Endodermal cell (in vitro differentiated cells): Measurements from ENCODE around the gene BRD4. TPM values are rescaled to one million over a fixed set of nuclear protein-coding genes. Genes with fewer than 3 reads are reported as not detected.

Experiments used
- DNase-seq: peaks from one replicate; pipeline ENCODE4 v3.0.0-alpha.2; 2017
- H3K27ac ChIP-seq: 2 replicates; pipeline ENCODE4 v1.5.1; 2013; ENCODE audit warnings: mild to moderate bottlenecking, low read depth, low read length, moderate library complexity
- H3K27me3 ChIP-seq: 2 replicates; pipeline ENCODE4 v1.6.1; 2013; ENCODE audit warnings: mild to moderate bottlenecking, low read length, moderate library complexity; ENCODE audit not compliant: insufficient read depth, control insufficient read depth, poor library complexity, severe bottlenecking
- H3K36me3 ChIP-seq: 2 replicates; pipeline ENCODE4 v1.7.0; 2013; ENCODE audit warnings: mild to moderate bottlenecking, low read length, moderate library complexity; ENCODE audit not compliant: control insufficient read depth, insufficient read depth
- H3K4me1 ChIP-seq: one replicate; pipeline ENCODE4 v1.7.0; 2013; ENCODE audit warnings: low read length; ENCODE audit not compliant: control insufficient read depth, insufficient read depth
- H3K4me3 ChIP-seq: 2 replicates; pipeline ENCODE4 v1.5.1; 2013; ENCODE audit warnings: mild to moderate bottlenecking, low read length, moderate library complexity
- H3K9ac ChIP-seq: 2 replicates; pipeline ENCODE4 v1.6.1; 2013; ENCODE audit warnings: mild to moderate bottlenecking, low read length, moderate library complexity; ENCODE audit not compliant: poor library complexity, severe bottlenecking; ENCODE audit errors: extremely low read depth
- H3K9me3 ChIP-seq: 2 replicates; pipeline ENCODE4 v1.6.1; 2013; ENCODE audit warnings: mild to moderate bottlenecking, low read length, moderate library complexity; ENCODE audit not compliant: control insufficient read depth
- H3K27ac Mint-ChIP-seq: 2 replicates; pipeline ENCODE4 v1.8.0; 2020; ENCODE audit warnings: mixed read lengths
- H3K27me3 Mint-ChIP-seq: 2 replicates; pipeline ENCODE4 v1.8.0; 2021; ENCODE audit warnings: mild to moderate bottlenecking, mixed read lengths; ENCODE audit not compliant: insufficient read depth
- H3K36me3 Mint-ChIP-seq: 2 replicates; pipeline ENCODE4 v1.8.0; 2020; ENCODE audit warnings: low read depth, mixed read lengths
- H3K4me1 Mint-ChIP-seq: 2 replicates; pipeline ENCODE4 v1.8.0; 2020; ENCODE audit warnings: mixed read lengths
- H3K4me3 Mint-ChIP-seq: 2 replicates; pipeline ENCODE4 v1.8.0; 2020; ENCODE audit warnings: mild to moderate bottlenecking, moderate library complexity, mixed read lengths
- H3K9me3 Mint-ChIP-seq: 2 replicates; pipeline ENCODE4 v1.8.0; 2020; ENCODE audit warnings: mild to moderate bottlenecking, mixed read lengths
- CTCF ChIP-seq: fragments of 200-600 bp; sonication (generic); conservative IDR thresholded peaks from 2 replicates; pipeline ENCODE4 v1.5.0; 2021; ENCODE audit warnings: antibody characterized with exemption, mild to moderate bottlenecking
- WGBS, 2 experiments: methylation state at CpG; one replicate each; pipeline versions ENCODE4 v1.1.5 to v1.1.7; 2013; ENCODE audit warnings: missing lambda C conversion rate in 2 of 2, mixed read lengths in 1 of 2; ENCODE audit not compliant: insufficient coverage in 1 of 2, insufficient read length in 1 of 2; 5-methylcytosine and 5-hydroxymethylcytosine counted together
- total RNA-seq, 2 donors: library from RNA; stranded (reverse); fragmentation: NEBNext Ultra II Directional in 1 of 2; extraction: Animal tissue kit (Norgen Biotek cat#: 25700) in 1 of 2; gene quantifications; 2 replicates in 1 of 2; 3 replicates in 1 of 2; pipeline ENCODE4 v1.2.1, GENCODE V29; 2021

BRD4 gene
- total RNA-seq, 2 donors from 2014 or later, result 149 to 156 TPM

GRCh38 chr19:15292847-15293582, 39.3 kb downstream of the BRD4 start:
- Histone ChIP-seq H3K27ac (no peak overlapping the region), H3K4me3 (no peak overlapping the region), H3K9ac (no peak overlapping the region), H3K27me3 (no peaks in the 10 kb centered on the region), H3K9me3 (no peaks in the 10 kb centered on the region), H3K4me1 (peaks cover 33% of the 10 kb centered on the region), H3K36me3 (peaks cover 8% of the 10 kb centered on the region)
- no peak overlapping the region for H3K4me3 Mint-ChIP-seq
- H3K4me1 Mint-ChIP-seq, result peaks cover 79% of the 10 kb centered on the region
- WGBS, 2 experiments, result 90% methylated on average over 8 to 11 of the region's 11 CpGs
- H3K27ac Mint-ChIP-seq, result peak overlapping the region; percentile 75
- no peaks in the 10 kb centered on the region for H3K27me3 Mint-ChIP-seq
- TF ChIP-seq CTCF, result no peak
- no peak for DNase-seq
- H3K36me3 Mint-ChIP-seq, result peaks cover 7% of the 10 kb centered on the region
- no peaks in the 10 kb centered on the region for H3K9me3 Mint-ChIP-seq

GRCh38 chr19:15292140-15292539, 40.2 kb downstream of the BRD4 start:
- Histone ChIP-seq H3K9me3 (no peaks in the 10 kb centered on the region), H3K36me3 (peaks cover 8% of the 10 kb centered on the region), H3K9ac (no peak overlapping the region), H3K4me3 (no peak overlapping the region), H3K27ac (no peak overlapping the region), H3K27me3 (no peaks in the 10 kb centered on the region), H3K4me1 (peaks cover 26% of the 10 kb centered on the region)
- H3K27ac Mint-ChIP-seq, result peak overlapping the region; percentile 75
- no peak for TF ChIP-seq CTCF
- H3K36me3 Mint-ChIP-seq, result peaks cover 7% of the 10 kb centered on the region
- H3K4me3 Mint-ChIP-seq, result no peak overlapping the region
- no peaks in the 10 kb centered on the region for H3K9me3 Mint-ChIP-seq
- H3K27me3 Mint-ChIP-seq, result no peaks in the 10 kb centered on the region
- WGBS, 2 experiments, result 88 to 96% methylated on average over 7 of the region's 7 CpGs
- H3K4me1 Mint-ChIP-seq, result peaks cover 75% of the 10 kb centered on the region
- no peak for DNase-seq

DNA sequence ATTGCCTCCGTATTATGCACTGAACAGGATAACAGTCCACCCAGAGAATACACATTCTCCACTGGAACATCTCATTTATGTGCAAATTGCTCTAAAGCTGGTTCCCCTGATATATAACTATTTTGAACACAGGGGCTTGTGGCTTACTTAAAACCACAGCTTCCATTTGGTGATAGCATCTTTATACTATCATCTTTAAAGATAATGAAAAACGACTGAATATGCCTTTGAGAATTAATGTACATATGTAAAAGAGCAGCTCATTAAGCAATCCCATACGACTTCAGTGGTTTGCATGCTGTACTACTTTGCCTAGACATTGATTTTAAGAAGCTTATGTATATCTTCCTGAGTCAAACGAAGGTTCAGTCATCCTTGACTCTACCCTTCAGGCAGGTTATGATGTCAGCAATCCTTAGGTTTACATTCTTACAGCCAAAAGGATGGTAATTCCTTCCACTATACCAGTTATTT, 40.8 kb downstream of the BRD4 start:
- H3K36me3 Mint-ChIP-seq, result peaks cover 7% of the 10 kb centered on the region
- Histone ChIP-seq H3K9ac (no peak overlapping the region), H3K27ac (no peak overlapping the region), H3K36me3 (peaks cover 8% of the 10 kb centered on the region), H3K4me3 (no peak overlapping the region), H3K27me3 (no peaks in the 10 kb centered on the region), H3K4me1 (peaks cover 24% of the 10 kb centered on the region), H3K9me3 (no peaks in the 10 kb centered on the region)
- TF ChIP-seq CTCF, result no peak
- 84 to 88% methylated on average over 4 of the region's 4 CpGs for WGBS, 2 experiments
- no peaks in the 10 kb centered on the region for H3K27me3 Mint-ChIP-seq
- H3K9me3 Mint-ChIP-seq, result no peaks in the 10 kb centered on the region
- H3K4me1 Mint-ChIP-seq, result peaks cover 69% of the 10 kb centered on the region
- DNase-seq, result no peak
- no peak overlapping the region for H3K27ac Mint-ChIP-seq
- H3K4me3 Mint-ChIP-seq, result no peak overlapping the region
